Measurements from ENCODE around the gene FKBP5. TPM values are rescaled to one million over a fixed set of nuclear protein-coding genes. Genes with fewer than 3 reads are reported as not detected.
"Not testable (repeated sequence)": the region's sequence is repeated elsewhere in the genome, so short reads cannot be mapped to it uniquely, and the experiment has no call there.

Gene FKBP5
- total RNA-seq, 1 donor from 2014 or later = 101 TPM

GRCh38 chr6:35675871-35676459 is 12.8 kb downstream of the FKBP5 start:
- ATAC-seq = no peak
- intact Hi-C loops (cut with DNase I) = no loop called here
- DNase-seq (ENCODE audit: missing footprints) = no peak

DNA sequence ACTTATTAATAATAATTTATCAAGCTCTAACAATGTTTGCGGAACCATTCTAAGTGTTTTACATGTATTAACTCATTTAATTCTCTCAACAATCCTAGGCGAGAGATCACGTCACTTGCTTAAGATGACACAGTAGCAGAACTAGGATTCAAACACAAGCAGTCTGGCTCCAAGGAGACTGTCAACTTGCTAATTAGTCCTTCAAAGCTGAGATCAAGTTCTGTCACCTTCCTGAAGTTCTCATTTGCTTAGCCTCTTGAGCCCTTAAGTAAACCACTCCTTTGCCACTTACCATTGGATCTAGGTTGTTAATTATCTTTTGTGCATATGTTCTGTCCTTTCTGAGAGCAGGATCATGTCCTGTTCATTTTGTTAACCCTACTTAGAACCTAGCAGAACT is 14.1 kb downstream of the FKBP5 start:
- DNase-seq (ENCODE audit: missing footprints) = no peak
- ATAC-seq = no peak
- intact Hi-C loops (cut with DNase I) = loop anchor here (5.0 kb wide), 1 partner anchor 37 kb away; no protein-coding TSS in a partner anchor

- DNase-seq (ENCODE audit: missing footprints) = no peak
- no peak for ATAC-seq
- intact Hi-C loops (cut with DNase I) = loop anchor here (5.0 kb wide), 1 partner anchor 36 kb away; no protein-coding TSS in a partner anchor
Measured at GRCh38 chr6:35673755-35674154, 15.0 kb downstream of the FKBP5 start.

DNA sequence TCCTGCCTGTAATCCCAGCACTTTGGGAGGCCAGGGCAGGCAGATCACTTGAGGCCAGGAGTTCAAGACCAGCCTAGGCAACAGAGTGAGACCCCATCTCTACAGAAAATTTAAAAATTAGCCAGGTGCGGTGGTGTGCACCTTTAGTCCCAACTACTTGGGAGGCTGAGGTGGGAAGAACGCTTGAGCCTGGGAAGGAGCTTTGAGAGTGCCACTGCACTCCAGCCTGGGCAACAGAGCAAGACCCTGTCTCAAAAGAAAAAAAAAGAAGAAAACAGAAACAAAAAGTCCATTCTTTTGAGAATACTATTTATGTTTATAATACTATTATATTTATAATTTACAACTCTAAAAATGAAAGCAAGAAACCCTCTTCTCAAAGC is 15.4 kb downstream of the FKBP5 start:
- not testable (repeated sequence) for ATAC-seq; DNase-seq (ENCODE audit: missing footprints)
- intact Hi-C loops (cut with DNase I) = loop anchor here (5.0 kb wide), 1 partner anchor 36 kb away; no protein-coding TSS in a partner anchor

- intact Hi-C loops (cut with DNase I) = loop anchor here (5.0 kb wide), 1 partner anchor 33 kb away; no protein-coding TSS in a partner anchor
- not testable (repeated sequence) for ATAC-seq; DNase-seq (ENCODE audit: missing footprints)
Measured at GRCh38 chr6:35670453-35670852, 18.3 kb downstream of the FKBP5 start.

DNA sequence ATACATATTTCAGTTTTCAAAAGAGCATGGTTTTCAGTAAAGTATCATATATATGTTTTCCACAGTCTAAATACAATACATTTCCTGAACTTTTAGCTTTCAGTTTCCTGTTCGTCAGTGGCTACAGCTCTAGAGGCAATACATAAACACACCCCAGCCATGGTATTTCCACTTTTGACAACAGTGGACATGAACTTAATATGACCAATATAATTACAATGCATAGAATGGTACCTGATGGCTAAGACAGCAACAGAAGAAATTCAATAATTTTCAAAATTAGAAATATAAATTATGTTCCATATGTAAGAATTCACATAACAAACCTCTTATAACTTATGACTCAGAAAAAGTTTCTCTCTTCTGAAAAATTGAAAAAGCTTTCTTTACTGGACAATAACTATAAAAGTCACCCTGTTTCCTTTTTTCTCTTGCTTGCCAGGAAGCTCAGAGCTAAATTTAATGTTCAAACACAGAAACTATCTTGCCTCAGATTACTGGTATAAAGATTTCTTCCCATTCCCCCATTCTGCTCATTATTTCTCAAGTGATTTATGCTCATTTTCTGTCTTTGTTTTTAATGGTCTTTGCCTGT is 19.2 kb downstream of the FKBP5 start:
- no peak for ATAC-seq
- intact Hi-C loops (cut with DNase I) = loop anchor here (5.0 kb wide), 1 partner anchor 32 kb away; no protein-coding TSS in a partner anchor
- no peak for DNase-seq (ENCODE audit: missing footprints)

DNA sequence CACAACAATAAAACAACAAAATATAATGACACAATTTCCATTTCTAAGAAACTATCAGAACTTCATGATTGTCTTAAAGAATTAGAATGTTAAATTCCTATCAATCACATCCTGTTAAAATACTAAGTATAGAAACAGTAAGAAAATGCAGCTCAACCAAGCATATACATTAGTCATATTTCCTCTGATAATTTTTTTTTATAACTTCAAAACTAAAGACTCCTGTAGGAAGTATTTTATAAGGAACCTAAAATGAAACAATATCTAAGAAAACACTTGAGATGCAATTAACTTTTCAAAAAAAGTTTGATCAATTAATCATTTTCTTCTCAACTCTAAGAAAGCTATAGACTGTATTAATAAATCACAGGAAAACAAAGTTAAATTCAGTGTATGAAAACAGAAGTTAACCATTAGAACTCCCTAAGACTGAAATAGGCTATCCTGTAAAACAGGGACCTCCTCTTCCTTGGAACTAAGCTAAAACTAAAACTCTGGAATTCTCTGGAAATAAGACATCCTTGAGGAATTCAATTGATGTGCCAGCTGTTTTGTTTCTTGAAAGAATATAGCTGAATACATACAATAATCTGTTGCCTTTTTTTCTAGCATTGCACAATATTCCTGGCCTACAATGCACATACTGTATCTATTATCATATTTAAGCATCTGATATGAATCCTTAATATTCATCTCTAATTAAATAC is 19.8 kb downstream of the FKBP5 start:
- ATAC-seq (no peak), DNase-seq (ENCODE audit: missing footprints) (no peak)

DNA sequence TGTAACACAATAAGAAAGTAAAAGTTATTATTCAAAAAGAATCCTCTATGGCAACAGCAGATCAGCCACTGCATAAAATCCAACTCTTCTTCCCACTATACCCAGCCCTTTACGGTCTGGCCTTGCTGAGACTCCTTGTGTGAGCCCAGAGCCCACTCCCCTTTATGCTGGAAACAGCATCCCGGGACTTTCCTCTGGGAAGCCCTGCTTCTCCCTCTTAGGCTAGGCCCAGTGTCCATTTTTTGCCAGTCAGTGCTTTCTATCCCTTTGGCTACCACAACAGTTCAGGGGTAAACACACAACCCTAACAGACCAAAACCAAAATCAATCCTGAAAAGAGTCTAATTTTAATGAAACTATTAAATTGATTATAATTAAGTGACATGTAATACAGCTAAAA is 20.6 kb downstream of the FKBP5 start:
- ATAC-seq (no peak), DNase-seq (ENCODE audit: missing footprints) (no peak)
- intact Hi-C loops (cut with DNase I) = no loop called here

More for the DNA sequence above, 19.8 kb downstream of the FKBP5 start:
- intact Hi-C loops (cut with DNase I) = no loop called here

GRCh38 chr6:35665573-35665972 is 23.1 kb downstream of the FKBP5 start:
- DNase-seq (ENCODE audit: missing footprints) (no peak), ATAC-seq (no peak)
- intact Hi-C loops (cut with DNase I) = loop anchor here (2.0 kb wide), 1 partner anchor 19 kb away; no protein-coding TSS in a partner anchor

GRCh38 chr6:35664945-35665344 is 23.8 kb downstream of the FKBP5 start:
- no peak for ATAC-seq
- no peak for DNase-seq (ENCODE audit: missing footprints)
- intact Hi-C loops (cut with DNase I) = loop anchor here (2.0 kb wide), 1 partner anchor 18 kb away; no protein-coding TSS in a partner anchor

- intact Hi-C loops (cut with DNase I) = loop anchor here (2.0 kb wide), 1 partner anchor 17 kb away; no protein-coding TSS in a partner anchor
- DNase-seq (ENCODE audit: missing footprints) = no peak
- peak; percentile 33 for ATAC-seq
Measured at GRCh38 chr6:35663447-35664235, 25.1 kb downstream of the FKBP5 start.

GRCh38 chr6:35662999-35663398 is 25.7 kb downstream of the FKBP5 start:
- intact Hi-C loops (cut with DNase I) = no loop called here
- ATAC-seq = peak; percentile 35
- DNase-seq (ENCODE audit: missing footprints) = no peak

GRCh38 chr6:35654883-35655282 is 33.8 kb downstream of the FKBP5 start:
- no peak for ATAC-seq
- intact Hi-C loops (cut with DNase I) = no loop called here
- no peak for DNase-seq (ENCODE audit: missing footprints)

GRCh38 chr6:35651244-35651643 is 37.5 kb downstream of the FKBP5 start:
- no peak for ATAC-seq
- DNase-seq (ENCODE audit: missing footprints) = no peak
- intact Hi-C loops (cut with DNase I) = no loop called here

GRCh38 chr6:35650015-35650414 is 38.7 kb downstream of the FKBP5 start:
- intact Hi-C loops (cut with DNase I) = no loop called here
- no peak for DNase-seq (ENCODE audit: missing footprints)
- ATAC-seq = no peak

GRCh38 chr6:35648203-35648602 is 40.5 kb downstream of the FKBP5 start:
- DNase-seq (ENCODE audit: missing footprints) = no peak

GRCh38 chr6:35647400-35647799 is 41.3 kb downstream of the FKBP5 start:
- intact Hi-C loops (cut with DNase I) = loop anchor here (2.0 kb wide), 1 partner anchor 17 kb away; no protein-coding TSS in a partner anchor
- DNase-seq (ENCODE audit: missing footprints) (no peak), ATAC-seq (no peak)

More at GRCh38 chr6:35648203-35648602, 40.5 kb downstream of the FKBP5 start:
- no peak for ATAC-seq
- intact Hi-C loops (cut with DNase I) = no loop called here

GRCh38 chr6:35643162-35643535 is 45.6 kb downstream of the FKBP5 start:
- intact Hi-C loops (cut with DNase I) = no loop called here
- no peak for DNase-seq (ENCODE audit: missing footprints)
- ATAC-seq = no peak

Data from Right ventricle myocardium inferior (tissue), 1 donor.